HCT116 (cell line): ENCODE results near the gene ALAS1. TPM values are rescaled to one million over a fixed set of nuclear protein-coding genes. Genes with fewer than 3 reads are reported as not detected.

Experiments
- ATAC-seq: fragments of 200-7000 bp; cut with Tn5 transposase; 2 replicates; pipeline ENCODE4 v1.9.1; 2020; ENCODE audit warnings: mild to moderate bottlenecking, moderate library complexity
- BruUV-seq: library from RNA; stranded (reverse); fragments of 400-500 nt; replicated peaks from 2 replicates; lab custom pipeline; 2021; lab: Mats Ljungman, UMichigan
- CTCF ChIA-PET: fragments of 300-600 bp; sonication (Branson Sonifier 250); formaldehyde crosslinking; loops from one replicate; lab custom pipeline; 2021; ENCODE audit warnings: antibody characterized with exemption; lab: Charles Lee
- POLR2A ChIA-PET: fragments of 300-600, 350-600 bp; sonication (Branson Sonifier 250); formaldehyde crosslinking; loops from one replicate; lab custom pipeline; 2021; ENCODE audit warnings: antibody characterized with exemption; lab: Charles Lee
- RAD21 ChIA-PET, 2 experiments: fragments of 300-600 bp; sonication (Branson Sonifier 250); formaldehyde crosslinking; loops; one replicate each; lab custom pipeline; 2023; ENCODE audit warnings: low total read pairs in 2 of 2; ENCODE audit not compliant: uncharacterized antibody in 2 of 2, unreplicated experiment in 2 of 2, low non-redundant PET in 1 of 2; lab: Charles Lee
- DNase-seq: peaks from one replicate; pipeline ENCODE4 v3.0.0-alpha.2; 2010; ENCODE audit warnings: low read depth, low spot score
- H2AFZ ChIP-seq: fragments of 200-600 bp; shearing (Covaris generic), sonication (generic); 2 replicates; pipeline ENCODE4 v1.6.1; 2017; ENCODE audit warnings: low read depth, mixed run types, mixed read lengths, antibody characterized with exemption, low read length; ENCODE audit not compliant: poor library complexity, severe bottlenecking
- H3K27ac ChIP-seq: 2 replicates; pipeline ENCODE4 v1.5.1; 2012; ENCODE audit warnings: low read depth, low read length
- H3K27me3 ChIP-seq: fragments of 200-600 bp; sonication (generic); 2 replicates; pipeline ENCODE4 v1.6.1; 2016; ENCODE audit warnings: mixed run types, low read length, mixed read lengths; ENCODE audit not compliant: insufficient read depth
- H3K36me3 ChIP-seq, 2 experiments: fragments of 200-500 bp in 1 of 2; fragments of 200-600 bp in 1 of 2; sonication (Bioruptor generic) in 1 of 2; sonication (generic) in 1 of 2; 2 replicates each; pipeline versions ENCODE4 v1.5.1 to v1.6.1; 2014 to 2016; ENCODE audit warnings: low read length in 2 of 2, inconsistent platforms in 1 of 2, mixed read lengths in 1 of 2, mixed run types in 1 of 2; ENCODE audit not compliant: insufficient read depth in 2 of 2, control insufficient read depth in 1 of 2
- H3K4me1 ChIP-seq, 2 experiments: fragments of 200-600 bp in 1 of 2; sonication (generic) in 1 of 2; 2 replicates each; pipeline versions ENCODE4 v1.5.1 to v1.6.1; 2012 to 2017; ENCODE audit warnings: low read length in 2 of 2, inconsistent platforms in 1 of 2, mild to moderate bottlenecking in 1 of 2, mixed read lengths in 1 of 2, mixed run types in 1 of 2, moderate library complexity in 1 of 2; ENCODE audit not compliant: insufficient read depth in 2 of 2, control insufficient read depth in 1 of 2
- H3K4me2 ChIP-seq: fragments of 200-600 bp; sonication (generic); 2 replicates; pipeline ENCODE4 v1.6.1; 2017; ENCODE audit warnings: mixed run types, low read length, mixed read lengths
- H3K4me3 ChIP-seq, 2 experiments: fragments of 200-600 bp in 1 of 2; sonication (generic) in 1 of 2; replicated peaks in 1 of 2; 2 replicates each; pipeline ENCODE4 v1.5.1; 2011 to 2016; ENCODE audit warnings: low read length in 2 of 2, control low read depth in 1 of 2, low read depth in 1 of 2, mild to moderate bottlenecking in 1 of 2, mixed read lengths in 1 of 2, mixed run types in 1 of 2
- H3K79me2 ChIP-seq: fragments of 200-600 bp; sonication (generic); 2 replicates; pipeline ENCODE4 v1.6.1; 2017; ENCODE audit warnings: mild to moderate bottlenecking, mixed run types, low read length, moderate library complexity, mixed read lengths; ENCODE audit not compliant: insufficient read depth
- H3K9ac ChIP-seq: fragments of 200-600 bp; sonication (generic); 2 replicates; pipeline ENCODE4 v1.6.1; 2016; ENCODE audit warnings: low read length, mixed read lengths
- H3K9me2 ChIP-seq: fragments of 200-600 bp; sonication (generic), shearing (Covaris generic); 2 replicates; pipeline ENCODE4 v1.6.1; 2017; ENCODE audit warnings: mixed run types, mild to moderate bottlenecking, moderate library complexity; ENCODE audit not compliant: insufficient read depth
- H3K9me3 ChIP-seq, 2 experiments: fragments of 200-500 bp in 1 of 2; fragments of 200-600 bp in 1 of 2; sonication (Bioruptor generic) in 1 of 2; sonication (generic) in 1 of 2; 2 replicates each; pipeline ENCODE4 v1.6.1; 2014 to 2017; ENCODE audit warnings: low read length in 2 of 2, mixed read lengths in 2 of 2, inconsistent platforms in 1 of 2, low read depth in 1 of 2, mild to moderate bottlenecking in 1 of 2, mixed run types in 1 of 2, moderate library complexity in 1 of 2; ENCODE audit not compliant: control insufficient read depth in 1 of 2, insufficient read depth in 1 of 2
- H4K20me1 ChIP-seq: fragments of 200-600 bp; sonication (generic), shearing (Covaris generic); 2 replicates; pipeline ENCODE4 v1.6.1; 2017; ENCODE audit warnings: mixed run types, mild to moderate bottlenecking, moderate library complexity; ENCODE audit not compliant: insufficient read depth
- CEBPB ChIP-seq: IDR thresholded peaks from 2 replicates; pipeline ENCODE4 v1.6.1; 2012; ENCODE audit warnings: low read depth
- EGR1 ChIP-seq: IDR thresholded peaks from 2 replicates; pipeline ENCODE4 v1.6.1; 2012; ENCODE audit warnings: low read depth
- EZH2phosphoT487 ChIP-seq: fragments of 200-600 bp; IDR thresholded peaks from 2 replicates; pipeline ENCODE4 v1.6.1; 2018; ENCODE audit warnings: antibody characterized with exemption, borderline replicate concordance
- FOSL1 ChIP-seq: IDR thresholded peaks from 2 replicates; pipeline ENCODE4 v1.6.1; 2012; ENCODE audit warnings: low read depth
- JUND ChIP-seq: IDR thresholded peaks from 2 replicates; pipeline ENCODE4 v1.6.1; 2012
- POLR2AphosphoS5 ChIP-seq: IDR thresholded peaks from 2 replicates; pipeline ENCODE4 v1.6.1; 2011; ENCODE audit warnings: mild to moderate bottlenecking, low read depth, low read length, moderate library complexity
- SIN3A ChIP-seq: IDR thresholded peaks from 2 replicates; pipeline ENCODE4 v1.6.1; 2012; ENCODE audit warnings: low read depth
- SRF ChIP-seq: IDR thresholded peaks from 2 replicates; pipeline ENCODE4 v1.6.1; 2012; ENCODE audit warnings: low read depth
- YY1 ChIP-seq: IDR thresholded peaks from 2 replicates; pipeline ENCODE4 v1.6.1; 2011; ENCODE audit warnings: low read length, low read depth, moderate library complexity, mild to moderate bottlenecking; ENCODE audit not compliant: insufficient replicate concordance; ENCODE audit errors: extremely low read depth
- intact Hi-C: fragments of 100-400 bp; cut with micrococcal nuclease; formaldehyde crosslinking; loops from 2 replicates; pipeline ENCODE4 v1.10.0; 2022
- total RNA-seq: library from RNA; stranded (reverse); gene quantifications from one replicate; pipeline ENCODE4 v1.2.1, GENCODE V29; 2021; ENCODE audit not compliant: unreplicated experiment
- TF ChIP-seq, protein P1 (sequence below): IDR thresholded peaks from 2 replicates; pipeline ENCODE4 v1.6.1; 2012

Gene ALAS1
- total RNA-seq, 1 experiment from 2014 or later: 74.0 TPM

DNA sequence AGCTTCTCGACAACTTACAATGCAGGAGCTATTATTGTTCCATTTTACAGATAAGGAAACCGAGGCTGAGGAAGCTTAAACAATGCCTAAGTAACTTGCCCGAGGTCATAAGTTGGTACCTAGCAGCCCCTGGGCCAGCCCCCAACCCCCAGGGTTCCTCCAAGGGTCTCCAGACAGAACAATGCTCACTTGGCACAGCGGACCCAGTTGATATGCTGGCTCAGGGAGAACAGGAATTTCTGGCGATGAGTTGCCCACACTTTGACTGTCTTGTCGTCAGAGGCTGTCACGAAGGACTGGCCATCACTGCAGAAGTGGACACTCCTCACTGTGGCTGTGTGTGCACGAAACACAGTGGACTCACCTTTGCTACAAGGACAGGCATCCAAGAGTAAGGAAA lies 48.9 kb upstream of the ALAS1 start:
- peaks cover 16% of the 10 kb centered on the region in 2 experiments; a peak in 3 of 4 replicates for H3K36me3 ChIP-seq
- no TSS peak for BruUV-seq
- ChIA-PET POLR2A (no interaction called here), RAD21 (no interaction called here), CTCF (no interaction called here)
- DNase-seq (no peak), ATAC-seq (no peak)
- peaks cover 8 to 13% of the 10 kb centered on the region in 2 experiments for H3K4me1 ChIP-seq
- no peak overlapping the region for H3K4me2 ChIP-seq
- H2AFZ ChIP-seq: no peak overlapping the region
- H3K27me3 ChIP-seq: no peaks in the 10 kb centered on the region
- H3K79me2 ChIP-seq: peaks cover 30% of the 10 kb centered on the region
- H4K20me1 ChIP-seq: no peaks in the 10 kb centered on the region; the same call in none of the 2 replicates
- intact Hi-C loops: no loop called here
- no peak overlapping the region for H3K9ac ChIP-seq
- no peaks in the 10 kb centered on the region for H3K9me3 ChIP-seq
- TF ChIP-seq, protein P1, sequence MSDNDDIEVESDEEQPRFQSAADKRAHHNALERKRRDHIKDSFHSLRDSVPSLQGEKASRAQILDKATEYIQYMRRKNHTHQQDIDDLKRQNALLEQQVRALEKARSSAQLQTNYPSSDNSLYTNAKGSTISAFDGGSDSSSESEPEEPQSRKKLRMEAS: no peak
- TF ChIP-seq FOSL1 (no peak), EZH2phosphoT487 (no peak), POLR2AphosphoS5 (no peak)
- H3K9me2 ChIP-seq: no peaks in the 10 kb centered on the region
- no peak overlapping the region for H3K27ac ChIP-seq
- H3K4me3 ChIP-seq: no peak overlapping the region

DNA sequence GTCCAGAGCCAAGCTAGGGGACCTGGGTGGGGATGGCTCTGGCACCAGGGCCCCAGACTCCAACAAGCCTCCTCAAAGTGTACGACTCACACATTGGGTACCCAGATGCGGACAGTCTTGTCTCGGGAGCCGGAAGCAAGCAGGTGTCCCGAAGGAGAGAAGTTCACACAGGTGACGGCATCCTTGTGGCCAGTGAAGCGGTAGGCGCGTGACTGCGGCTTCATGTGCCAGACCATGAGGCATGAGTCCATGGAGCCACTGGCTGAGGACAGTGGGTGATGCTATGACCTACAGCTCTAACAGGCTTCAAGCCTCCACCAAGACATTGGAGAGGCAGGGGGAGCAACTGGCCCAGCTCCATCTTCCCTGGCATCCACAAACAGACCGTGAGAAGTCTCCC lies 48.2 kb upstream of the ALAS1 start:
- Histone ChIP-seq H2AFZ (no peak overlapping the region), H3K27me3 (no peaks in the 10 kb centered on the region), H3K9me2 (no peaks in the 10 kb centered on the region), H3K9ac (no peak overlapping the region), H3K79me2 (peaks cover 30% of the 10 kb centered on the region), H3K4me1 (peaks cover 8 to 12% of the 10 kb centered on the region in 2 experiments), H4K20me1 (no peaks in the 10 kb centered on the region; the same call in 1 of the 2 replicates), H3K4me3 (no peak overlapping the region), H3K36me3 (peaks cover 13 to 16% of the 10 kb centered on the region in 2 experiments; a peak in 3 of 4 replicates), H3K27ac (no peak overlapping the region), H3K9me3 (no peaks in the 10 kb centered on the region), H3K4me2 (no peak overlapping the region)
- DNase-seq (no peak), ATAC-seq (no peak)
- TF ChIP-seq EGR1: no peak
- no peak for TF ChIP-seq EZH2phosphoT487
- no peak for TF ChIP-seq YY1
- no peak for TF ChIP-seq CEBPB
- TF ChIP-seq SRF: no peak
- TF ChIP-seq SIN3A: no peak
- TF ChIP-seq JUND: no peak
- ChIA-PET POLR2A (no interaction called here), CTCF (interaction anchor here (0.7 kb wide), 1 partner anchor 26 kb away, joined by 3 read pairs; no protein-coding TSS in a partner anchor), RAD21 (no interaction called here)
- no TSS peak for BruUV-seq
- intact Hi-C loops: loop anchor here (5.0 kb wide), 2 partner anchors 68 to 207 kb away; partner anchors contain the start of genes PARP3 and RRP9
